Osteocyte (in vitro differentiated cells): ENCODE measurements around the gene SETD6. TPM values are rescaled to one million over a fixed set of nuclear protein-coding genes. Genes with fewer than 3 reads are reported as not detected.
"Not testable (repeated sequence)": the region's sequence is repeated elsewhere in the genome, so short reads cannot be mapped to it uniquely, and the experiment has no call there.

Experiments used
- DNase-seq: peaks from one replicate; pipeline ENCODE4 v3.0.0; 2021; ENCODE audit warnings: mixed read lengths; ENCODE audit not compliant: unreplicated experiment; ENCODE audit errors: extremely low spot score
- H3K27ac Mint-ChIP-seq: one replicate; pipeline ENCODE4 v1.8.0; 2021; ENCODE audit warnings: mild to moderate bottlenecking, mixed read lengths; ENCODE audit not compliant: unreplicated experiment
- H3K27me3 Mint-ChIP-seq: one replicate; pipeline ENCODE4 v1.8.0; 2021; ENCODE audit warnings: mixed read lengths; ENCODE audit not compliant: unreplicated experiment
- H3K36me3 Mint-ChIP-seq: one replicate; pipeline ENCODE4 v1.8.0; 2021; ENCODE audit warnings: mixed read lengths; ENCODE audit not compliant: unreplicated experiment
- H3K4me1 Mint-ChIP-seq: one replicate; pipeline ENCODE4 v1.8.0; 2021; ENCODE audit warnings: mixed read lengths; ENCODE audit not compliant: unreplicated experiment
- H3K4me3 Mint-ChIP-seq: one replicate; pipeline ENCODE4 v1.8.0; 2021; ENCODE audit warnings: mild to moderate bottlenecking, moderate library complexity, mixed read lengths; ENCODE audit not compliant: unreplicated experiment
- H3K9me3 Mint-ChIP-seq: one replicate; pipeline ENCODE4 v1.8.0; 2021; ENCODE audit warnings: mixed read lengths; ENCODE audit not compliant: unreplicated experiment
- total RNA-seq: library from RNA; stranded (reverse); gene quantifications from 2 replicates; pipeline ENCODE4 v1.2.1, GENCODE V29; 2021
- TF ChIP-seq, protein P1 (sequence below): fragments of 200-600 bp; sonication (generic); IDR thresholded peaks from 2 replicates; pipeline ENCODE4 v1.5.0; 2021; ENCODE audit warnings: antibody characterized with exemption, mild to moderate bottlenecking, moderate library complexity

SETD6 gene
- total RNA-seq, 1 donor from 2014 or later: 19.9 TPM

DNA sequence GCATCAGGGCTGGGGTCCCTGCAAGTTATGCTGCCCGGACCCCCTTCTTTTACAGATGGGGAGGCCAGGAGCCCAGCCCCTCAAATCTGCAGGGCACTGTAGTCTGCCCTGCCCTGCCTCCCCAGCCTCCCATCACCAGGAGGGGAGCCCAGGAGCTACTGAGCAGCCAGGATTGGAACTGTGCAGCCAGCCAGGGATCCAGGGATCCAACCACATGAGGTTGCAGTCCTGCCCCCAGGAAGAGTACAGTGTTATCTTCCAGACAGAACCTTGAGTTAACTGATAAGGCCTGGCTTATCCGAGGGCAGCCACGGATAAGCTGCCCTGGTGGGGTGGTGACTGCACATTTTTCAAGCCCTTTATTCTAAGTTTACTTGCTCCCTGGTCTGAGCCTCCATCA is 26.8 kb upstream of the SETD6 start:
- Mint-ChIP-seq H3K4me1 (no peaks in the 10 kb centered on the region), H3K36me3 (no peaks in the 10 kb centered on the region), H3K27ac (no peak overlapping the region), H3K4me3 (no peak overlapping the region), H3K27me3 (peaks cover 5% of the 10 kb centered on the region), H3K9me3 (no peaks in the 10 kb centered on the region)
- DNase-seq: no peak
- TF ChIP-seq, protein P1, sequence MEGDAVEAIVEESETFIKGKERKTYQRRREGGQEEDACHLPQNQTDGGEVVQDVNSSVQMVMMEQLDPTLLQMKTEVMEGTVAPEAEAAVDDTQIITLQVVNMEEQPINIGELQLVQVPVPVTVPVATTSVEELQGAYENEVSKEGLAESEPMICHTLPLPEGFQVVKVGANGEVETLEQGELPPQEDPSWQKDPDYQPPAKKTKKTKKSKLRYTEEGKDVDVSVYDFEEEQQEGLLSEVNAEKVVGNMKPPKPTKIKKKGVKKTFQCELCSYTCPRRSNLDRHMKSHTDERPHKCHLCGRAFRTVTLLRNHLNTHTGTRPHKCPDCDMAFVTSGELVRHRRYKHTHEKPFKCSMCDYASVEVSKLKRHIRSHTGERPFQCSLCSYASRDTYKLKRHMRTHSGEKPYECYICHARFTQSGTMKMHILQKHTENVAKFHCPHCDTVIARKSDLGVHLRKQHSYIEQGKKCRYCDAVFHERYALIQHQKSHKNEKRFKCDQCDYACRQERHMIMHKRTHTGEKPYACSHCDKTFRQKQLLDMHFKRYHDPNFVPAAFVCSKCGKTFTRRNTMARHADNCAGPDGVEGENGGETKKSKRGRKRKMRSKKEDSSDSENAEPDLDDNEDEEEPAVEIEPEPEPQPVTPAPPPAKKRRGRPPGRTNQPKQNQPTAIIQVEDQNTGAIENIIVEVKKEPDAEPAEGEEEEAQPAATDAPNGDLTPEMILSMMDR: no peak

DNA sequence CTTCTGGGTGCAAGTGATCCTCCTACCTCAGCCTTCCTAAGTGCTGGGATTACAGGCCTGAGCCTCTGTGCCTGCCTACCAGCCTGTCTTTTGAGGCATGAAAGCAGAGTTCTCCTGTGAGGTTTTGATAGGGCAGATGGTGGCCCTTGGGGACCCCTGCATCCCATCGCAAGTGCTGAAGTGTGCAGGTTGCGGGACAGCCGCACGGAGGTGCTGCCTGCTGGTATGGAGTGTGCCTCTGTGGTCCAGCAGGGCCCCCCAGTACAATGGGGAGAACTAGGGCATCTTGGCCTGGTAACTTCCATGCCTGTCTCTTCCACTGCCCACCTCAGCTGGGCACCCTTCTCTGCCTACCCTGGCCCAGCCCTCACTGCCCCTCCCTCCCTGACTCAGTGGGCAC is 25.3 kb upstream of the SETD6 start:
- H3K36me3 Mint-ChIP-seq: no peaks in the 10 kb centered on the region
- no peaks in the 10 kb centered on the region for H3K9me3 Mint-ChIP-seq
- no peak overlapping the region for H3K27ac Mint-ChIP-seq
- H3K4me1 Mint-ChIP-seq: peaks cover 3% of the 10 kb centered on the region
- TF ChIP-seq, protein P1: no peak
- H3K27me3 Mint-ChIP-seq: peaks cover 3% of the 10 kb centered on the region
- DNase-seq: no peak
- H3K4me3 Mint-ChIP-seq: no peak overlapping the region

DNA sequence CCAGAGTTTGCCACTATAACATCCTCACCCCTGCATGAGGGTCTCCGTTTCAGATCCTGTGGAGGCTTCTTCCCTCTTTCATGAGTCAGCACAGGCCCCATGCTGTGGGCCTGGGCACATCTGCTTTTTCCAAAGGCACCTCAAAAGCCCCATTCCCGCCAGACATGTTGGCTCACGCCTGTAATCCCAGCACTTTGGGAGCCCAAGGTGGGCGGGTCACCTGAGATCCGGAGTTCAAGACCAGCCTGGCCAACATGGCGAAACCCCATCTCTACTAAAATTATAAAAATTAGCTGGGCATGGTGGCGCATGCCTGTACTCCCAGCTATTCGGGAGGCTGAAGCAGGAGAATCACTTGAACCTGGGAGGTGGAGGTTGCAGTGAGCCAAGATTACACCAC is 24.8 kb upstream of the SETD6 start:
- H3K27me3 Mint-ChIP-seq, H3K9me3 Mint-ChIP-seq, H3K36me3 Mint-ChIP-seq, H3K27ac Mint-ChIP-seq, H3K4me3 Mint-ChIP-seq, H3K4me1 Mint-ChIP-seq, DNase-seq: not testable (repeated sequence)

DNA sequence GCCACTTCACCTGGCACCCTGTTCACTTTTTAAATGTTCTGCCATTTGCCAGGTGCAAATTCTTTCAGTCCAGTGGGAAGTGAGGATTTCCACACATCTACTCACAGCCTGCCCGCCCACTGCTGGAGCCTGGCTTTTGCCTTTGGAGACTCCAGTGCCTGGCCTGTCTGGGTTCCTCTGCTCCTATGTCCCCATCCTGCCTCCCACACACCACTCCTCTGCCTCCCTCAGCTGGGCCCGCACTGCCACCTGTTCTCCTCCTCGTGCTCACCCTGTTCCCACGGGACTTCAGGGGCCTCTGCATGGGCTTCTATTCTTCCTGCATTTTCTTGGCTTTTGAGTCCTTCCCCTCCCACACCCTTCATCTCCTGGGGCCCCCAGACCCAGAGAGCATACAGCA is 23.3 kb upstream of the SETD6 start:
- Mint-ChIP-seq H3K36me3 (no peaks in the 10 kb centered on the region), H3K9me3 (no peaks in the 10 kb centered on the region), H3K4me1 (peaks cover 10% of the 10 kb centered on the region), H3K4me3 (no peak overlapping the region), H3K27ac (no peak overlapping the region), H3K27me3 (peaks cover 3% of the 10 kb centered on the region)
- DNase-seq: no peak
- TF ChIP-seq, protein P1: no peak

DNA sequence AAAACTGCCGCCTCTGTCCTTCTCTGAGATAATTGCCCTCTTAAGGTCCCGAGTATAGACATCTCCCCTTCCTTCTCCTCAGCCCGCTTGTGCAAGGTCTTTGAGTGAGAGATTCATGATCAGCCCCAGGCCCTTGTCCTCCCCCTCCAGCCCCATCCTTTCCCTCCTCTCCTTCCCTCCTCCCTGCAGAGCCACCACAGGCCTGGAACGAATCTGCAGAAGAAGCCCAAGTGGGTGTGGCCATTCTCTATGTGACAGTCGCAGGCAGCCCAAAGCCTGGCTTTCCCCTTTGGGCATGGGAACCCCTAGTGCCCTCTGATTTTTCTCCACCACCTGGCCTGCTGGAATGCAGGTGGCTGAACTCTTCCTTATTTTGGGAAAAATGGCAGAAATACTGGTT is 22.6 kb upstream of the SETD6 start:
- DNase-seq: no peak
- Mint-ChIP-seq H3K4me1 (peaks cover 10% of the 10 kb centered on the region), H3K9me3 (no peaks in the 10 kb centered on the region), H3K36me3 (no peaks in the 10 kb centered on the region), H3K4me3 (no peak overlapping the region), H3K27me3 (peaks cover 3% of the 10 kb centered on the region), H3K27ac (no peak overlapping the region)
- TF ChIP-seq, protein P1: no peak
